RWPE1 (cell line): ENCODE measurements around the gene RUNDC3A.

Experiments used
- CTCF ChIA-PET: fragments of 350-600 bp; sonication (Branson Sonifier 250); formaldehyde crosslinking; extraction: SDS; loops from one replicate; lab custom pipeline; 2021; lab: Yijun Ruan, JAX
- POLR2A ChIA-PET: fragments of 400-600 bp; formaldehyde crosslinking; extraction: SDS; loops from one replicate; lab custom pipeline; 2020; ENCODE audit warnings: antibody characterized with exemption; ENCODE audit not compliant: low non-redundant PET; lab: Yijun Ruan, JAX
- DNase-seq: peaks from one replicate; pipeline ENCODE4 v3.0.0; 2012; ENCODE audit warnings: low spot score
- H3K27ac ChIP-seq: fragments of 450-650 bp; 2 replicates; pipeline ENCODE4 v1.5.1; 2017
- TF ChIP-seq, protein P1 (sequence below): fragments of 450-650 bp; conservative IDR thresholded peaks from 2 replicates; pipeline ENCODE4 v1.5.1; 2017; ENCODE audit warnings: low read depth, mild to moderate bottlenecking

RUNDC3A gene

DNA sequence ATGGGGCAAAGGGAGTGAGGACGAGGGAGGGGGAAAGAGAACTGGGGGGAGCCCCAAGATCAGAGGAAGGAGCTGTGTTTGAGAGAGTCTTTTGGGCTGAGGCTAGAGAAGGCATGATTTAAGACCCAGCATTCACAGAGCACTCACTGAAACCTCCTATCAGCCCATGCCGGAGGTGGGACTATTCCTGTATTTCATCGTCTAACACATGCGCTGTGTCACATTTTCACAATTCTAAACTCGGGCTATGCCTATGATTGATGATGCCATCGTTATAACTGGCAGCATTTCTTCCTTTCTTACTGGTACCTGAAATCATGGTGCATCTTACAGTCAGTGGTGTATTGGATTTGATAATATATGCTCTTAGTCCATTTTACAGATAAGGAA lies 51.7 kb downstream of the RUNDC3A start:
- DNase-seq, result no peak
- ChIA-PET POLR2A (no interaction called here), CTCF (interaction anchor here (0.6 to 0.7 kb wide), 3 partner anchors 15 to 51 kb away, joined by 3 read pairs; partner anchors contain the start of gene GRN)
- no peak overlapping the region for H3K27ac ChIP-seq
- TF ChIP-seq, protein P1, sequence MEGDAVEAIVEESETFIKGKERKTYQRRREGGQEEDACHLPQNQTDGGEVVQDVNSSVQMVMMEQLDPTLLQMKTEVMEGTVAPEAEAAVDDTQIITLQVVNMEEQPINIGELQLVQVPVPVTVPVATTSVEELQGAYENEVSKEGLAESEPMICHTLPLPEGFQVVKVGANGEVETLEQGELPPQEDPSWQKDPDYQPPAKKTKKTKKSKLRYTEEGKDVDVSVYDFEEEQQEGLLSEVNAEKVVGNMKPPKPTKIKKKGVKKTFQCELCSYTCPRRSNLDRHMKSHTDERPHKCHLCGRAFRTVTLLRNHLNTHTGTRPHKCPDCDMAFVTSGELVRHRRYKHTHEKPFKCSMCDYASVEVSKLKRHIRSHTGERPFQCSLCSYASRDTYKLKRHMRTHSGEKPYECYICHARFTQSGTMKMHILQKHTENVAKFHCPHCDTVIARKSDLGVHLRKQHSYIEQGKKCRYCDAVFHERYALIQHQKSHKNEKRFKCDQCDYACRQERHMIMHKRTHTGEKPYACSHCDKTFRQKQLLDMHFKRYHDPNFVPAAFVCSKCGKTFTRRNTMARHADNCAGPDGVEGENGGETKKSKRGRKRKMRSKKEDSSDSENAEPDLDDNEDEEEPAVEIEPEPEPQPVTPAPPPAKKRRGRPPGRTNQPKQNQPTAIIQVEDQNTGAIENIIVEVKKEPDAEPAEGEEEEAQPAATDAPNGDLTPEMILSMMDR, result no peak

DNA sequence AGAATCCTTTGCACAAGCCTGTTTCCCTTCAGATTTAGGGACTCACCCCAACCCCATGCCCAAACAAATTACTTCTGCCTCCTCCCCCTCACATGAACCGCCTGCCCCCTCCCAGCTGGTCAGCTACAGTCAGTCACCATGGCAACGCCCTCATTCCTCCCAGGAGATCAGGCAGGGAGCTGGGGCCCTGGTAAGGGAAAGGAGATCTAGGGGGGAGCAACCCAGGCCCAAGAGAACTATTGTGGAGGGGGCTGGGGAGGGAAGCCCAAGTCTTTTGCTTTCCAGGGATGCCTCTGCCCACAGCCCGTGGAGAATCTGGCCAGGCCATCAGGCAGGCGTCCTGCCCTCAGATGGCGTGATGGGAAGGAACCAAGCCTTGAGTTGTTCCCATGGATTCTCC lies 52.4 kb downstream of the RUNDC3A start:
- TF ChIP-seq, protein P1, result no peak
- no peak for DNase-seq
- POLR2A ChIA-PET, result no interaction called here
- CTCF ChIA-PET, result interaction anchor here (0.6 kb wide), 2 partner anchors 277 to 520 kb away, joined by 3 to 6 read pairs; no protein-coding TSS in a partner anchor
- no peak overlapping the region for H3K27ac ChIP-seq

DNA sequence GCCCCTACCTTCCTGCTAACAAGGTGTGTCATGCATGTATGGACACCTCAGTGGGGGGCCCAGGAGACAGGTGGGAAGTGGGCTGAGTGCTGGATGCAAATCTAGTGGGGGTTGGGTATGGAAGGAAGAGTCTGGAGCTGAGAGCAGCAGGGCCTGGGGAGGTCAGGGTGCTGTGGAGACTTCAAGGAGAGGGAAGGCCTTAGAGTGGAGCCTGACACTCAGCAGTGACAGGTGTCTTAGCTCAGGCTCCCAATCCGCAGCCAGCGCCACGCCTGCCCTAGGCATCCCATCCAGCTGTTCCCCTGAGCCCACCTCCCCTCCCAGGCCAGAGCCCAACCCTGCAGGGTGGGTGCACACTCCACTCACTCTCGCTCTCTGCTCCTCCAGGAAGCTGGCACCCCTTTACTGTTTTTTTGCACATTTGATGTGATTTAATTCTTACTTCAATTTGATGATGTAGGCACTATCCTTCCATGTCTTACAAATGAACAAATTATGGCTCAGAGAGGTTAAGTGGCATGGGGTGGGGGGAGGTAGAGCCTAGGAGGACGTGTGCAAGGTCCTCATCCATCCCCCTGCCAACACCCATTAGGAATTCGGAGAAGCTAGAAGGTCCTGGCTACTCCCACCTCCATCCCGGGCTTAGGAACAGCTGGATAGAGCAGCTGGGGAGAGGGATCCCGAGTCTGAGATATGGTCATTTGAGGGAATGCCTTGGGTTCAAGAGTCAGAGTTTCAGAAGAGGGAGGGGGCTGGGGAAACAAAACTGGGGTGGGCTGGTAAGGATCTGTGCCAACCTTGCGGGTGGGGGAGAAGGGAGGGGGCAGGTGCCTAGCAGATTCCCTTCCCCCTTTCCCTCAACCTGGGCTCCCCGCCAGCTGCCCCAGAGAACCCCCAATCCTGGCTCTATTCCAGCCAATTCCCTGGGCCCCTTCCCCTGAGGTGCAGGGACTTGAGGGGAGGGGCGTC lies 53.2 kb downstream of the RUNDC3A start:
- no peak overlapping the region for H3K27ac ChIP-seq
- TF ChIP-seq, protein P1, result no peak
- POLR2A ChIA-PET, result no interaction called here
- no peak for DNase-seq
- CTCF ChIA-PET, result interaction anchor here (0.6 kb wide), 1 partner anchor 276 kb away, joined by 3 read pairs; no protein-coding TSS in a partner anchor

DNA sequence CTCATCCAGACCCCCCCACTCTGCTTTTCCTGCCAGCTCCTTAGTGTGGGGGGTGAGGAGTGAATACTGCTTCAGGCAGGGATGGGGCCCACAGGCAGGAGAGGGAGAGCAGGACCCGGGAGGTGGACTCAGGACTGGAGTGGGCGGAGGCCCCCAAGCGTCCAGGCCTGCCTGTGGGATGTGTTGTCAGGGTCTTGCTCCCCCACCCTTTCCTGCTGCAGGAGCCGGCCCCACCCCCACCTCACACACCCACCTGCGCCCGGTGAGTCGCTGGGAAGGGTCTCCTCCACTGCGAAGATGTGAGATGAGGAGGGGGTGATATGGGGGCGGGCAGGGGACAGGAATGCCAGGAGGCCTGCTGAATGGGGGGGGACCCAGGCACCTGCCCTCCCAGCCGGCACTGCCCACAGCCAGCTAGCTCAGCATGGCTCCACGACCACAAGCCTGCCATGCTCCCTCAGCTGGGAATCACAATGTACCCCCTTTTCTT lies 54.1 kb downstream of the RUNDC3A start:
- no peak overlapping the region for H3K27ac ChIP-seq
- ChIA-PET CTCF (interaction anchor here (0.5 to 1.9 kb wide), 4 partner anchors 8 to 220 kb away, joined by 3 to 19 read pairs (median 4); partner anchors contain the start of gene FZD2), POLR2A (no interaction called here)
- DNase-seq, result no peak
- TF ChIP-seq, protein P1, result no peak

DNA sequence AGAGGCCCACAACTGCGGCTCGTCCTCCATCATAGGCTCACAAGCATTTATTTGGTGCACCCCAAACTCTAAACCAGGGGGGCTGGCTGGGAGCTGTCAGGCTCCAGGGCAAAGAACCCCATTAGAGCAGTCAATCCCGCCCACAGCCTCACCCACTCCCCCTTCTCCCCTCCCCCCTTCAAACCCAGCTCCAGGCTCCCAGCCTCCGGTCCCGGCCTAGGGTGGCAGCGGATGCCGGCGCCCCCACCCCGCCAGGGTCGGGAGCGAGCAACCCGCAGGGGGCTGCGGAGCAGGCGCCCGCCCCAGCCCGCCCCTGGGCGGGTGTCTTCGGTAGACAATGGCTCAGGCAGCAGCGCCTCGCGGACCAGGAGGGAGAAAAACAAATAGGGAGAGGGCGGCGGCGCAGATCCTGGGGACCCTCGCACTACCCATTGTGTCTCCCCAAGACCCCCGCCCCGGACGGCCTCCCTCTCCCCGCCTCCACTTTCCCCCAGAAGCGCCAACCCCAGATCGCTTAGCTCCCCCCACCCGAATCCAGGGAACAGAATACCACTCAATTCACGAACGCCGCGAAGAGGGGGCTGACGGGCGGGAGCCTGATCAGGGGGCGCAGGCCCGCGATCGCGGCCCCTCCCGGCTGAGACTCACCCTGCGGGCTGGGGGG lies 54.7 kb downstream of the RUNDC3A start:
- ChIA-PET CTCF (interaction anchor here (0.5 to 1.9 kb wide), 17 partner anchors 9 to 417 kb away, joined by 3 to 19 read pairs (median 4); partner anchors contain the start of gene FZD2), POLR2A (interaction anchor here (0.6 kb wide), 1 partner anchor 958 kb away, joined by 4 read pairs; no protein-coding TSS in a partner anchor)
- TF ChIP-seq, protein P1, result no peak
- no peak for DNase-seq
- H3K27ac ChIP-seq, result peak overlapping the region; percentile 38
